MM.1S (cell line): Measurements from ENCODE around the gene ST3GAL3.

Experiments
- DNase-seq: peaks from one replicate; pipeline ENCODE4 v3.0.0-alpha.2; 2015
- H2AFZ ChIP-seq: fragments of 300-600 bp; sonication (generic); 2 replicates; pipeline ENCODE4 v1.6.0; 2016; ENCODE audit warnings: antibody characterized with exemption, low read length
- H3F3A ChIP-seq: fragments of 300-600 bp; sonication (generic); 2 replicates; pipeline ENCODE4 v1.6.1; 2016; ENCODE audit warnings: mild to moderate bottlenecking, antibody characterized with exemption, low read length, moderate library complexity, mixed read lengths; ENCODE audit not compliant: insufficient read depth
- H3K27ac ChIP-seq: fragments of 300-600 bp; sonication (generic); 2 replicates; pipeline ENCODE4 v1.5.1; 2016; ENCODE audit warnings: mild to moderate bottlenecking, low read length
- H3K27me3 ChIP-seq: fragments of 300-600 bp; sonication (generic); replicated peaks from 2 replicates; pipeline ENCODE4 v1.6.0; 2016; ENCODE audit warnings: low read length; ENCODE audit not compliant: insufficient read depth
- H3K36me3 ChIP-seq: fragments of 300-600 bp; sonication (generic); replicated peaks from 2 replicates; pipeline ENCODE4 v1.6.1; 2016; ENCODE audit warnings: mild to moderate bottlenecking, low read length, mixed read lengths; ENCODE audit not compliant: insufficient read depth
- H3K4me1 ChIP-seq: fragments of 300-600 bp; sonication (generic); 2 replicates; pipeline ENCODE4 v1.6.1; 2016; ENCODE audit warnings: low read length, mixed read lengths
- H3K4me2 ChIP-seq: fragments of 300-600 bp; sonication (generic); 2 replicates; pipeline ENCODE4 v1.6.0; 2016; ENCODE audit warnings: low read depth, low read length
- H3K4me3 ChIP-seq: fragments of 300-600 bp; sonication (generic); 2 replicates; pipeline ENCODE4 v1.5.1; 2016; ENCODE audit warnings: low read length, mixed read lengths
- H3K79me2 ChIP-seq: fragments of 300-600 bp; sonication (generic); 2 replicates; pipeline ENCODE4 v1.6.1; 2016; ENCODE audit warnings: mixed run types, low read length, mixed read lengths
- H3K9ac ChIP-seq: fragments of 300-600 bp; sonication (generic); 2 replicates; pipeline ENCODE4 v1.6.1; 2016; ENCODE audit warnings: low read length, mixed read lengths
- H3K9me2 ChIP-seq: fragments of 300-600 bp; sonication (generic); replicated peaks from 2 replicates; pipeline ENCODE4 v1.6.1; 2016; ENCODE audit warnings: mild to moderate bottlenecking, low read length, mixed read lengths; ENCODE audit not compliant: insufficient read depth
- H3K9me3 ChIP-seq: fragments of 300-600 bp; sonication (generic); replicated peaks from 2 replicates; pipeline ENCODE4 v1.6.1; 2016; ENCODE audit warnings: mild to moderate bottlenecking, low read length, mixed read lengths; ENCODE audit not compliant: insufficient read depth
- H4K20me1 ChIP-seq: fragments of 300-600 bp; sonication (generic); 2 replicates; pipeline ENCODE4 v1.6.1; 2016; ENCODE audit warnings: mild to moderate bottlenecking, low read length, moderate library complexity, mixed read lengths; ENCODE audit not compliant: insufficient read depth
- EZH2 ChIP-seq: fragments of 300-600 bp; sonication (generic); optimal IDR thresholded peaks from 2 replicates; pipeline ENCODE3; 2017; ENCODE audit warnings: low read depth, mild to moderate bottlenecking, antibody characterized with exemption, low read length, mixed read lengths
- EZH2phosphoT487 ChIP-seq: fragments of 300-600 bp; sonication (generic); IDR thresholded peaks from 2 replicates; pipeline ENCODE4 v1.6.1; 2018; ENCODE audit warnings: antibody characterized with exemption, low read length
- TF ChIP-seq, protein P1 (sequence below): fragments of 300-600 bp; sonication (generic); IDR thresholded peaks from 2 replicates; pipeline ENCODE4 v1.5.1; 2016; ENCODE audit warnings: antibody characterized with exemption, low read length, mixed read lengths

The ST3GAL3 gene

DNA sequence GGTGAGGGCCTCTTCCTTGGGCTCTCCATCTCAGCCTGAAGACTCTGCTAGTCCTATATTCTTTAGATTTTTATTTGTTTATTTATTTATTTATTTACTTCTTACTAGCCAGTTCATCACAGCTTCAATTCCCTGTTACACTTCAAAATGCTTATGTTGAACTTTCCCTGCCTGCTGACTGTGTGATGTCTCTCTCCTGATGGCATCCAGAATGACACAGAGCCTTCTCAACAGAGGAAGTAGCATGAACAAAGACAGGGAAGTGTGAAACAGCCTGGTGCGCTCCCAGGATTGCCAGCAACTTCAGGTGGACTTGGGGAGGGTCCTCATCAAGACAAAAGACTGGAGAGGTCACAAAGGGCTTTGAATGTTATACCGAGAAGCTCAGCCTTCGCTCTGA is 235.1 kb downstream of the ST3GAL3 start:
- Histone ChIP-seq H3K4me1 (no peaks in the 10 kb centered on the region; the same call in 1 of the 2 replicates), H3K9ac (no peak overlapping the region), H3F3A (no peaks in the 10 kb centered on the region), H3K27me3 (no peaks in the 10 kb centered on the region), H3K4me3 (no peak overlapping the region), H3K27ac (no peak overlapping the region), H2AFZ (no peak overlapping the region), H3K36me3 (no peaks in the 10 kb centered on the region), H3K9me3 (no peaks in the 10 kb centered on the region), H3K79me2 (peaks cover 5% of the 10 kb centered on the region), H4K20me1 (no peaks in the 10 kb centered on the region), H3K9me2 (no peaks in the 10 kb centered on the region), H3K4me2 (no peak overlapping the region)
- DNase-seq: no peak
- TF ChIP-seq, protein P1, sequence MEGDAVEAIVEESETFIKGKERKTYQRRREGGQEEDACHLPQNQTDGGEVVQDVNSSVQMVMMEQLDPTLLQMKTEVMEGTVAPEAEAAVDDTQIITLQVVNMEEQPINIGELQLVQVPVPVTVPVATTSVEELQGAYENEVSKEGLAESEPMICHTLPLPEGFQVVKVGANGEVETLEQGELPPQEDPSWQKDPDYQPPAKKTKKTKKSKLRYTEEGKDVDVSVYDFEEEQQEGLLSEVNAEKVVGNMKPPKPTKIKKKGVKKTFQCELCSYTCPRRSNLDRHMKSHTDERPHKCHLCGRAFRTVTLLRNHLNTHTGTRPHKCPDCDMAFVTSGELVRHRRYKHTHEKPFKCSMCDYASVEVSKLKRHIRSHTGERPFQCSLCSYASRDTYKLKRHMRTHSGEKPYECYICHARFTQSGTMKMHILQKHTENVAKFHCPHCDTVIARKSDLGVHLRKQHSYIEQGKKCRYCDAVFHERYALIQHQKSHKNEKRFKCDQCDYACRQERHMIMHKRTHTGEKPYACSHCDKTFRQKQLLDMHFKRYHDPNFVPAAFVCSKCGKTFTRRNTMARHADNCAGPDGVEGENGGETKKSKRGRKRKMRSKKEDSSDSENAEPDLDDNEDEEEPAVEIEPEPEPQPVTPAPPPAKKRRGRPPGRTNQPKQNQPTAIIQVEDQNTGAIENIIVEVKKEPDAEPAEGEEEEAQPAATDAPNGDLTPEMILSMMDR: no peak
- no peak for TF ChIP-seq EZH2phosphoT487
- no peak for TF ChIP-seq EZH2

- Histone ChIP-seq H4K20me1 (no peaks in the 10 kb centered on the region), H3K79me2 (peaks cover 23% of the 10 kb centered on the region), H3K9me3 (no peaks in the 10 kb centered on the region), H2AFZ (no peak overlapping the region), H3K4me3 (no peak overlapping the region), H3K4me1 (peaks cover 11% of the 10 kb centered on the region), H3K4me2 (no peak overlapping the region), H3K27me3 (no peaks in the 10 kb centered on the region), H3K9ac (no peak overlapping the region), H3K36me3 (no peaks in the 10 kb centered on the region), H3F3A (no peaks in the 10 kb centered on the region), H3K9me2 (no peaks in the 10 kb centered on the region), H3K27ac (no peak overlapping the region)
- DNase-seq: no peak
- TF ChIP-seq, protein P1: no peak
- TF ChIP-seq EZH2phosphoT487 (no peak), EZH2 (no peak)
Measured at GRCh38 chr1:43944860-43945259, 237.5 kb downstream of the ST3GAL3 start.

DNA sequence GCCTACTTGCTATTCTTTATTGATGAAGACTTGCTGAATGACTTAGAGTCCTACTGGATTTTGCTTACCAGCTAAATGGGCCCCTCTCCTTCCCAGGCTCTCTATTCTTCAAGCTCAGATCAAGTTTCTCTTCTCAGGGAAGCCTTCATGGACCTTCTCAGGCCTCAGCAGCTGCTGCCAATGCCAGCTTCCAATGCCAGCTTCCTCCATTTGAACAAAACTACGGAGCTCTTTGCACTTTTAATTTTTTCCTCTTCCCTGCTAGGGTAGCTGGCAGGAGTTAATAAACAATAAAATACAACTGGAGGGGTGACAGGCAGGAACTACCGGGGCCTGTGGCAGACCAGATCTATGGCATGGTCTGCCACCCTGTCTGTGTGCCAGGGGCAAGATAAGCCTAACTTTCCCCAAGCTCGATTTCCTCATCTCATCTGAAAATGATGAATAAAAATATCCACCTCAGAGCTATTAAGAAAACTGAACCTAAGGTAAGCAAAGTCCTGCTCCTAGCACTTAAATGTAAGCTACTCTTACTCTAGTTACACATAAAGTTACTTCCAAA is 238.4 kb downstream of the ST3GAL3 start:
- no peak for DNase-seq
- Histone ChIP-seq H3K27me3 (no peaks in the 10 kb centered on the region), H3K9me3 (no peaks in the 10 kb centered on the region), H2AFZ (peak overlapping the region; percentile 99), H3K9ac (peak overlapping the region; percentile 99), H3K4me1 (peaks cover 11% of the 10 kb centered on the region), H3K4me2 (peak overlapping the region; percentile 82), H3K4me3 (peak overlapping the region; percentile 97), H3K79me2 (peaks cover 23% of the 10 kb centered on the region), H4K20me1 (no peaks in the 10 kb centered on the region), H3F3A (no peaks in the 10 kb centered on the region), H3K27ac (no peak overlapping the region), H3K36me3 (no peaks in the 10 kb centered on the region), H3K9me2 (no peaks in the 10 kb centered on the region)
- TF ChIP-seq EZH2 (no peak), EZH2phosphoT487 (no peak)
- TF ChIP-seq, protein P1: no peak
